HepG2 (cell line): ENCODE data around the gene PPP2R2D. TPM values are rescaled to one million over a fixed set of nuclear protein-coding genes. Genes with fewer than 3 reads are reported as not detected.

Source experiments
- AGO2 ChIP-seq: fragments of 200-400 bp; formaldehyde crosslinking; optimal IDR thresholded peaks from 2 replicates; pipeline ENCODE3; 2017; ENCODE audit warnings: mild to moderate bottlenecking, low read depth, low read length, moderate library complexity
- ARHGAP35 ChIP-seq: sonication (generic); formaldehyde crosslinking; IDR thresholded peaks from 2 replicates; pipeline ENCODE4 v1.9.0; 2022; ENCODE audit warnings: mild to moderate bottlenecking, inconsistent platforms, moderate library complexity, missing genetic modification reagents, borderline replicate concordance
- GATAD2A ChIP-seq: IDR thresholded peaks from 2 replicates; pipeline ENCODE4 v1.6.1; 2016
- HNRNPL ChIP-seq: fragments of 200-400 bp; formaldehyde crosslinking; IDR thresholded peaks from 2 replicates; pipeline ENCODE4 v1.6.1; 2017; ENCODE audit warnings: mild to moderate bottlenecking, low read depth, low read length
- KAT8 ChIP-seq: IDR thresholded peaks from 2 replicates; pipeline ENCODE4 v1.6.1; 2016; ENCODE audit warnings: missing genetic modification reagents, missing compliant biosample characterization
- MEIS1 ChIP-seq: sonication (generic); formaldehyde crosslinking; IDR thresholded peaks from 2 replicates; pipeline ENCODE4 v1.9.0; 2021; ENCODE audit warnings: mild to moderate bottlenecking, missing genetic modification reagents, moderate library complexity, borderline replicate concordance
- MIER2 ChIP-seq: IDR thresholded peaks from 2 replicates; pipeline ENCODE4 v1.6.1; 2016; ENCODE audit warnings: missing biosample characterization, missing genetic modification reagents
- MYC ChIP-seq: sonication (generic); formaldehyde crosslinking; IDR thresholded peaks from 2 replicates; pipeline ENCODE4 v1.9.0; 2021; ENCODE audit warnings: missing genetic modification reagents, borderline replicate concordance
- NFYB ChIP-seq: sonication (generic); formaldehyde crosslinking; IDR thresholded peaks from 2 replicates; pipeline ENCODE4 v1.4.0; 2020; ENCODE audit warnings: missing genetic modification reagents
- NR0B2 ChIP-seq: sonication (generic); formaldehyde crosslinking; IDR thresholded peaks from 2 replicates; pipeline ENCODE4 v1.4.0; 2020; ENCODE audit warnings: mild to moderate bottlenecking, missing genetic modification reagents
- PHF21A ChIP-seq: sonication (generic); formaldehyde crosslinking; IDR thresholded peaks from 2 replicates; pipeline ENCODE4 v1.5.0; 2020; ENCODE audit warnings: mild to moderate bottlenecking, missing genetic modification reagents
- POGZ ChIP-seq: sonication (generic); formaldehyde crosslinking; IDR thresholded peaks from 2 replicates; pipeline ENCODE4 v1.4.0; 2020; ENCODE audit warnings: mild to moderate bottlenecking, missing genetic modification reagents
- PRPF4 ChIP-seq: fragments of 200-400 bp; formaldehyde crosslinking; IDR thresholded peaks from 2 replicates; pipeline ENCODE4 v1.6.1; 2016; ENCODE audit warnings: low read length, low read depth; ENCODE audit not compliant: poor library complexity, severe bottlenecking
- RBFOX2 ChIP-seq: fragments of 200-400 bp; formaldehyde crosslinking; IDR thresholded peaks from 2 replicates; pipeline ENCODE4 v1.6.1; 2017; ENCODE audit warnings: low read depth, mild to moderate bottlenecking, low read length
- WIZ ChIP-seq: sonication (generic); formaldehyde crosslinking; IDR thresholded peaks from 2 replicates; pipeline ENCODE4 v1.5.1; 2020; ENCODE audit warnings: mild to moderate bottlenecking, missing genetic modification reagents
- ZBTB7B ChIP-seq: sonication (generic); formaldehyde crosslinking; IDR thresholded peaks from 2 replicates; pipeline ENCODE4 v1.4.0; 2020; ENCODE audit warnings: missing genetic modification reagents
- ZIK1 ChIP-seq: sonication (generic); formaldehyde crosslinking; IDR thresholded peaks from 2 replicates; pipeline ENCODE4 v1.5.0; 2020; ENCODE audit warnings: mild to moderate bottlenecking, low read depth, missing genetic modification reagents, borderline replicate concordance
- ZNF468 ChIP-seq: sonication (generic); formaldehyde crosslinking; IDR thresholded peaks from 2 replicates; pipeline ENCODE4 v1.8.0; 2022; ENCODE audit warnings: mild to moderate bottlenecking, moderate library complexity, missing genetic modification reagents
- ZNF574 ChIP-seq: sonication (generic); formaldehyde crosslinking; IDR thresholded peaks from 2 replicates; pipeline ENCODE4 v1.4.0; 2020; ENCODE audit warnings: missing genetic modification reagents
- polyA plus RNA-seq, 8 experiments: library from polyadenylated mRNA; depleted of rRNA in 3 of 8; stranded (reverse) in 7 of 8; unstranded in 1 of 8; fragments of >200 nt; fragmentation: Illumina TruSeq in 4 of 8; extraction: Trizol in 4 of 8; gene quantifications; 2 replicates each; pipeline versions ENCODE4 v1.2.1 to v1.2.3, GENCODE V29; 2011 to 2016; ENCODE audit warnings: low read depth in 4 of 8, missing spikeins in 1 of 8, mixed read lengths in 1 of 8; ENCODE audit not compliant: insufficient read depth in 1 of 8
- total RNA-seq, 5 experiments: library from RNA; depleted of rRNA; stranded (reverse); fragments of >200 nt; fragmentation: Illumina TruSeq; extraction: Trizol; gene quantifications; 2 replicates each; pipeline ENCODE4 v1.2.3, GENCODE V29; 2016; ENCODE audit warnings: low read depth in 1 of 5
- TF ChIP-seq, protein P1 (sequence below): sonication (generic); formaldehyde crosslinking; IDR thresholded peaks from 2 replicates; pipeline ENCODE4 v1.8.0; 2022; ENCODE audit warnings: missing genetic modification reagents, mild to moderate bottlenecking, moderate library complexity, borderline replicate concordance
- TF ChIP-seq, protein P2 (sequence below), 2 experiments: sonication (generic) in 1 of 2; formaldehyde crosslinking in 1 of 2; IDR thresholded peaks; 2 replicates each; pipeline versions ENCODE4 v1.4.0 to v1.6.1; 2018 to 2020; ENCODE audit warnings: missing genetic modification reagents in 2 of 2, borderline replicate concordance in 1 of 2, low read depth in 1 of 2, mild to moderate bottlenecking in 1 of 2, missing biosample characterization in 1 of 2

Gene PPP2R2D
- total and polyA plus RNA-seq, 2 of the 13 experiments (the other 11 are each of a cell fraction or from before 2014, with no cell fraction given), result 32.7 to 33.2 TPM

- TF ChIP-seq, protein P1, sequence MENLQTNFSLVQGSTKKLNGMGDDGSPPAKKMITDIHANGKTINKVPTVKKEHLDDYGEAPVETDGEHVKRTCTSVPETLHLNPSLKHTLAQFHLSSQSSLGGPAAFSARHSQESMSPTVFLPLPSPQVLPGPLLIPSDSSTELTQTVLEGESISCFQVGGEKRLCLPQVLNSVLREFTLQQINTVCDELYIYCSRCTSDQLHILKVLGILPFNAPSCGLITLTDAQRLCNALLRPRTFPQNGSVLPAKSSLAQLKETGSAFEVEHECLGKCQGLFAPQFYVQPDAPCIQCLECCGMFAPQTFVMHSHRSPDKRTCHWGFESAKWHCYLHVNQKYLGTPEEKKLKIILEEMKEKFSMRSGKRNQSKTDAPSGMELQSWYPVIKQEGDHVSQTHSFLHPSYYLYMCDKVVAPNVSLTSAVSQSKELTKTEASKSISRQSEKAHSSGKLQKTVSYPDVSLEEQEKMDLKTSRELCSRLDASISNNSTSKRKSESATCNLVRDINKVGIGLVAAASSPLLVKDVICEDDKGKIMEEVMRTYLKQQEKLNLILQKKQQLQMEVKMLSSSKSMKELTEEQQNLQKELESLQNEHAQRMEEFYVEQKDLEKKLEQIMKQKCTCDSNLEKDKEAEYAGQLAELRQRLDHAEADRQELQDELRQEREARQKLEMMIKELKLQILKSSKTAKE, result peak; percentile 46; the same call in 1 of the 2 replicates
- TF ChIP-seq RBFOX2 (peak; percentile 96), POGZ (CRISPR knock-in tag) (0 out of 2 replicates have a peak, but pooled peaks have one; percentile 33), ZIK1 (CRISPR knock-in tag) (peak; percentile 54; the same call in 1 of the 2 replicates), NR0B2 (CRISPR knock-in tag) (0 out of 2 replicates have a peak, but pooled peaks have one; percentile 82), GATAD2A (CRISPR knock-in tag) (no peak), PRPF4 (no peak), AGO2 (peak; percentile 69), ZNF574 (CRISPR knock-in tag) (peak; percentile 68; the same call in 1 of the 2 replicates), NFYB (peak; percentile 66), PHF21A (CRISPR knock-in tag) (0 out of 2 replicates have a peak, but pooled peaks have one; percentile 49), HNRNPL (no peak), MYC (peak; percentile 74), MEIS1 (CRISPR knock-in tag) (0 out of 2 replicates have a peak, but pooled peaks have one; percentile 41), WIZ (CRISPR knock-in tag) (no peak), ZNF468 (CRISPR knock-in tag) (peak; percentile 25; the same call in 1 of the 2 replicates), KAT8 (CRISPR knock-in tag) (peak; percentile 25; the same call in 1 of the 2 replicates), ARHGAP35 (CRISPR knock-in tag) (peak; percentile 97), ZBTB7B (CRISPR knock-in tag) (peak; percentile 27; the same call in 1 of the 2 replicates), MIER2 (CRISPR knock-in tag) (no peak)
- TF ChIP-seq, protein P2, sequence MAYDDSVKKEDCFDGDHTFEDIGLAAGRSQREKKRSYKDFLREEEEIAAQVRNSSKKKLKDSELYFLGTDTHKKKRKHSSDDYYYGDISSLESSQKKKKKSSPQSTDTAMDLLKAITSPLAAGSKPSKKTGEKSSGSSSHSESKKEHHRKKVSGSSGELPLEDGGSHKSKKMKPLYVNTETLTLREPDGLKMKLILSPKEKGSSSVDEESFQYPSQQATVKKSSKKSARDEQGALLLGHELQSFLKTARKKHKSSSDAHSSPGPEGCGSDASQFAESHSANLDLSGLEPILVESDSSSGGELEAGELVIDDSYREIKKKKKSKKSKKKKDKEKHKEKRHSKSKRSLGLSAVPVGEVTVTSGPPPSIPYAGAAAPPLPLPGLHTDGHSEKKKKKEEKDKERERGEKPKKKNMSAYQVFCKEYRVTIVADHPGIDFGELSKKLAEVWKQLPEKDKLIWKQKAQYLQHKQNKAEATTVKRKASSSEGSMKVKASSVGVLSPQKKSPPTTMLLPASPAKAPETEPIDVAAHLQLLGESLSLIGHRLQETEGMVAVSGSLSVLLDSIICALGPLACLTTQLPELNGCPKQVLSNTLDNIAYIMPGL (CRISPR knock-in tag; IDR thresholded peaks at IDR 0.05; ENCODE audit: borderline replicate concordance in 1 of 2, low read depth in 1 of 2), result peak; percentile 44 to 82; a peak in 3 of 4 replicates
These were observed 80.8 kb downstream of the PPP2R2D start, which contains the start of gene BNIP3 (continued) for GRCh38 chr10:131981429-131982184.
